K562 (cell line): ENCODE results near the gene DLK2. TPM values are rescaled to one million over a fixed set of nuclear protein-coding genes. Genes with fewer than 3 reads are reported as not detected.

Source experiments
- ATAC-seq: fragments of 200-7000 bp; cut with Tn5 transposase; 3 replicates; pipeline ENCODE4 v1.9.1; 2020; ENCODE audit warnings: moderate library complexity
- BruUV-seq: library from RNA; stranded (reverse); fragments of 400-500 nt; replicated peaks from 2 replicates; lab custom pipeline; 2021; lab: Mats Ljungman, UMichigan
- CTCF ChIA-PET: fragments of 300-600 bp; formaldehyde crosslinking; extraction: SDS; loops from one replicate; lab custom pipeline; 2021; ENCODE audit warnings: low intra/inter-chr PET ratio; lab: Yijun Ruan, JAX
- POLR2A ChIA-PET: fragments of 300-600, 350-650 bp; sonication (Branson Sonifier 250); formaldehyde crosslinking; extraction: SDS; loops from one replicate; lab custom pipeline; 2021; ENCODE audit warnings: antibody characterized with exemption, inconsistent platforms; lab: Yijun Ruan, JAX
- DNase-seq, 4 experiments: peaks; one replicate each; pipeline versions ENCODE4 v3.0.0 to v3.0.0-alpha.2; 2011 to 2018; ENCODE audit warnings: low spot score in 3 of 4, mixed read lengths in 3 of 4; ENCODE audit errors: extremely low read depth in 1 of 4
- FAIRE-seq: peaks from 2 replicates; lab custom pipeline; 2011; peaks lifted over from hg19 to GRCh38; lab: Jason Lieb, UNC
- H2AFZ ChIP-seq: 2 replicates; pipeline ENCODE4 v1.6.0; 2011; ENCODE audit warnings: low read depth, low read length, control low read depth, inconsistent platforms
- H3K27ac ChIP-seq: fragments of 200-600 bp; 3 replicates; pipeline ENCODE4 v1.8.0; 2011; ENCODE audit warnings: low read depth, mild to moderate bottlenecking, control low read depth, inconsistent platforms, low read length, moderate library complexity, mixed read lengths; ENCODE audit errors: extremely low read depth
- H3K27me3 ChIP-seq, 2 experiments: fragments of 300-600 bp in 1 of 2; 2 replicates in 1 of 2; 3 replicates in 1 of 2; pipeline versions ENCODE4 v1.6.0 to v1.8.0; 2011; ENCODE audit warnings: inconsistent platforms in 2 of 2, low read length in 2 of 2, mild to moderate bottlenecking in 1 of 2, mixed read lengths in 1 of 2, moderate library complexity in 1 of 2; ENCODE audit not compliant: control insufficient read depth in 2 of 2, insufficient read depth in 2 of 2
- H3K36me3 ChIP-seq: fragments of 300-600 bp; 3 replicates; pipeline ENCODE4 v1.8.0; 2011; ENCODE audit warnings: mild to moderate bottlenecking, low read length, inconsistent platforms; ENCODE audit not compliant: control insufficient read depth, insufficient read depth
- H3K4me1 ChIP-seq, 2 experiments: fragments of 200-600 bp in 1 of 2; replicated peaks in 1 of 2; 2 replicates in 1 of 2; 3 replicates in 1 of 2; pipeline versions ENCODE4 v1.5.1 to v1.8.0; 2011; ENCODE audit warnings: inconsistent platforms in 2 of 2, low read length in 2 of 2, mild to moderate bottlenecking in 1 of 2, mixed read lengths in 1 of 2, moderate library complexity in 1 of 2; ENCODE audit not compliant: control insufficient read depth in 2 of 2, insufficient read depth in 2 of 2
- H3K4me2 ChIP-seq: 2 replicates; pipeline ENCODE4 v1.6.1; 2011; ENCODE audit warnings: low read length, control low read depth, inconsistent platforms, mixed read lengths; ENCODE audit not compliant: insufficient read depth
- H3K4me3 ChIP-seq: fragments of 200-600 bp; sonication (generic), shearing (Covaris generic); 2 replicates; pipeline ENCODE4 v1.5.1; 2016; ENCODE audit warnings: control low read depth, inconsistent platforms
- H3K79me2 ChIP-seq: fragments of 200-600 bp; 3 replicates; pipeline ENCODE4 v1.8.0; 2011; ENCODE audit warnings: low read length, inconsistent platforms; ENCODE audit not compliant: control insufficient read depth, insufficient read depth
- H3K9ac ChIP-seq, 2 experiments: 2 replicates each; pipeline versions ENCODE4 v1.6.0 to v1.6.1; 2011; ENCODE audit warnings: low read depth in 2 of 2, low read length in 2 of 2, control low read depth in 1 of 2, inconsistent platforms in 1 of 2, mild to moderate bottlenecking in 1 of 2, mixed read lengths in 1 of 2; ENCODE audit not compliant: insufficient read depth in 1 of 2
- H3K9me1 ChIP-seq: one replicate; pipeline ENCODE4 v1.6.0; 2011; ENCODE audit warnings: inconsistent platforms, mild to moderate bottlenecking, low read length, moderate library complexity; ENCODE audit not compliant: control insufficient read depth, insufficient read depth
- H3K9me3 ChIP-seq: replicated peaks from 2 replicates; pipeline ENCODE4 v1.5.1; 2011; ENCODE audit warnings: low read depth, low read length, inconsistent platforms; ENCODE audit not compliant: control insufficient read depth, insufficient read depth
- H4K20me1 ChIP-seq: replicated peaks from 2 replicates; pipeline ENCODE4 v1.6.1; 2011; ENCODE audit warnings: low read length, inconsistent platforms, mixed read lengths; ENCODE audit not compliant: control insufficient read depth, insufficient read depth
- BCLAF1 ChIP-seq, 2 experiments: fragments of 450-650 bp in 1 of 2; IDR thresholded peaks; 2 replicates each; pipeline ENCODE4 v1.6.1; 2011 to 2017; ENCODE audit warnings: low read depth in 2 of 2, antibody characterized with exemption in 1 of 2, borderline replicate concordance in 1 of 2, low read length in 1 of 2, mild to moderate bottlenecking in 1 of 2, mixed read lengths in 1 of 2; ENCODE audit not compliant: control insufficient read depth in 1 of 2
- CBFA2T3 ChIP-seq: fragments of 450-650 bp; IDR thresholded peaks from 2 replicates; pipeline ENCODE4 v1.6.1; 2017
- CREB1 ChIP-seq, 2 experiments: sonication (generic) in 1 of 2; formaldehyde crosslinking in 1 of 2; IDR thresholded peaks; 2 replicates each; pipeline versions ENCODE4 v1.6.1 to v1.8.0; 2012 to 2022; ENCODE audit warnings: inconsistent platforms in 1 of 2, mild to moderate bottlenecking in 1 of 2, missing genetic modification reagents in 1 of 2, moderate library complexity in 1 of 2
- FIP1L1 ChIP-seq: fragments of 200-400 bp; formaldehyde crosslinking; IDR thresholded peaks from 2 replicates; pipeline ENCODE4 v1.6.1; 2018; ENCODE audit warnings: mild to moderate bottlenecking, low read depth, low read length; ENCODE audit not compliant: poor library complexity, severe bottlenecking
- HOXB6 ChIP-seq: fragments of 250-450 bp; sonication (Bioruptor Pico); IDR thresholded peaks from 2 replicates; pipeline ENCODE4 v1.5.1; 2022; ENCODE audit warnings: mild to moderate bottlenecking, borderline replicate concordance
- MYBL2 ChIP-seq, 2 experiments: fragments of 450-650 bp in 1 of 2; sonication (generic) in 1 of 2; formaldehyde crosslinking in 1 of 2; IDR thresholded peaks; 2 replicates each; pipeline versions ENCODE4 v1.6.1 to v1.8.1; 2017 to 2022; ENCODE audit warnings: borderline replicate concordance in 1 of 2, inconsistent platforms in 1 of 2, low read depth in 1 of 2, mild to moderate bottlenecking in 1 of 2, missing genetic modification reagents in 1 of 2, moderate library complexity in 1 of 2
- NCOA1 ChIP-seq: fragments of 450-650 bp; IDR thresholded peaks from 2 replicates; pipeline ENCODE4 v1.6.1; 2016; ENCODE audit warnings: low read depth
- SMARCA4 ChIP-seq: fragments of 450-650 bp; IDR thresholded peaks from 2 replicates; pipeline ENCODE4 v1.6.1; 2016
- SMARCE1 ChIP-seq: fragments of 450-650 bp; IDR thresholded peaks from 2 replicates; pipeline ENCODE4 v1.7.1; 2016; ENCODE audit warnings: mild to moderate bottlenecking
- TFAP4 ChIP-seq: sonication (generic); formaldehyde crosslinking; IDR thresholded peaks from 2 replicates; pipeline ENCODE4 v1.8.0; 2022; ENCODE audit warnings: missing genetic modification reagents, mild to moderate bottlenecking, moderate library complexity, borderline replicate concordance
- THRA ChIP-seq: fragments of 450-650 bp; IDR thresholded peaks from 2 replicates; pipeline ENCODE4 v1.6.1; 2017; ENCODE audit warnings: mild to moderate bottlenecking, moderate library complexity
- ZFP36 ChIP-seq: fragments of 150-350 bp; IDR thresholded peaks from 2 replicates; pipeline ENCODE4 v1.6.1; 2018; ENCODE audit warnings: low read length, low read depth; ENCODE audit not compliant: partially characterized antibody
- ZFX ChIP-seq: sonication (generic); formaldehyde crosslinking; IDR thresholded peaks from 2 replicates; pipeline ENCODE4 v1.8.0; 2022; ENCODE audit warnings: mild to moderate bottlenecking, missing genetic modification reagents, moderate library complexity
- WGBS: fragments of 100-300 bp; shearing (Covaris generic); methylation state at CpG from one replicate; pipeline ENCODE4 v1.1.6; 2016; ENCODE audit warnings: low coverage, mixed read lengths; ENCODE audit not compliant: insufficient coverage; ENCODE audit errors: missing lambda C conversion rate; 5-methylcytosine and 5-hydroxymethylcytosine counted together
- in situ Hi-C: fragments of 300-500 bp; cut with MboI; formaldehyde crosslinking; loops from 4 replicates; pipeline ENCODE4 v1.15.0; 2018; ENCODE audit warnings: inconsistent platforms, mixed read lengths
- intact Hi-C: fragments of 100-400 bp; cut with micrococcal nuclease; formaldehyde crosslinking; loops from 2 replicates; pipeline ENCODE4 v1.14.2; 2022
- polyA plus RNA-seq, 8 experiments: library from polyadenylated mRNA; depleted of rRNA in 4 of 8; stranded (reverse) in 5 of 8; unstranded in 3 of 8; fragments of >200 nt; fragmentation: Nextera tagmentation in 2 of 8; fragmentation: Illumina TruSeq in 1 of 8; extraction: Ambion mirVana in 2 of 8; extraction: Trizol in 1 of 8; gene quantifications; 2 replicates each; pipeline versions ENCODE4 v1.2.1 to v1.2.3, GENCODE V29; 2011 to 2014; ENCODE audit warnings: inconsistent platforms in 1 of 8, missing spikeins in 1 of 8
- total RNA-seq, 7 experiments: library from RNA; depleted of rRNA in 6 of 7; stranded (reverse); fragments of >200 nt in 6 of 7; fragmentation: Illumina TruSeq in 2 of 7; extraction: Trizol in 2 of 7; gene quantifications; 2 replicates each; pipeline versions ENCODE4 v1.2.1 to v1.2.3, GENCODE V29; 2011 to 2021; ENCODE audit warnings: low replicate concordance in 1 of 7

Gene DLK2
- total and polyA plus RNA-seq, 9 of the 15 experiments (the other 6 are each of a cell fraction or from before 2014, with no cell fraction given), result 0.11 to 0.53 (median 0.29) TPM; not detected in 3

- TF ChIP-seq THRA, result no peak
- no peak for TF ChIP-seq ZFX
- peak; percentile 52; the same call in 1 of the 2 replicates for TF ChIP-seq SMARCE1
- no peak for TF ChIP-seq CREB1 (IDR thresholded peaks at IDR 0.05)
- TF ChIP-seq CREB1 (CRISPR knock-in tag; IDR thresholded peaks at IDR 0.05), result no peak
- no peak for TF ChIP-seq TFAP4 (CRISPR knock-in tag)
- TF ChIP-seq NCOA1, result no peak
- peak; percentile 49; the same call in 1 of the 2 replicates for TF ChIP-seq SMARCA4
- TF ChIP-seq CBFA2T3, result peak; percentile 28; the same call in 1 of the 2 replicates
These were observed 39.0 kb upstream of the DLK2 start (continued) for GRCh38 chr6:43494321-43494720.

- ChIA-PET POLR2A (interaction anchor here (0.6 to 8.5 kb wide), 7 partner anchors 9 to 312 kb away, joined by 3 to 54 read pairs (median 4); partner anchors contain the start of genes CUL9 and LRRC73), CTCF (no interaction called here)
- no peak overlapping the region for H3K27ac ChIP-seq
- 76% methylated on average over 7 of the region's 7 CpGs for WGBS
- H3K36me3 ChIP-seq, result peaks cover 14% of the 10 kb centered on the region; the same call in 1 of the 3 replicates
- peaks cover 16 to 36% of the 10 kb centered on the region in 2 experiments for H3K4me1 ChIP-seq
- no peak for DNase-seq
- peaks cover 29% of the 10 kb centered on the region for H4K20me1 ChIP-seq
- no peak overlapping the region for H3K4me3 ChIP-seq
- H2AFZ ChIP-seq, result no peak overlapping the region
- H3K9me1 ChIP-seq, result peaks cover 3% of the 10 kb centered on the region
- peak overlapping the region in 1 of 2 experiments; percentile 47; a peak in 1 of 4 replicates for H3K9ac ChIP-seq
- no peak overlapping the region for H3K4me2 ChIP-seq
- in situ Hi-C loops (loop anchor here (5.0 kb wide), 1 partner anchor 232 kb away; no protein-coding TSS in a partner anchor), intact Hi-C loops (no loop called here)
- no peaks in the 10 kb centered on the region for H3K9me3 ChIP-seq
- no peak for ATAC-seq
- BruUV-seq, result no TSS peak
- 0 out of 3 replicates have a peak, but pooled peaks cover 3% of the 10 kb centered on the region for H3K79me2 ChIP-seq
- no peak for FAIRE-seq
- H3K27me3 ChIP-seq, result no peaks in the 10 kb centered on the region
- TF ChIP-seq HOXB6 (CRISPR knock-in tag) (no peak), ZFP36 (no peak), MYBL2 (IDR thresholded peaks at IDR 0.05; ENCODE audit: low read depth) (no peak), MYBL2 (CRISPR knock-in tag; IDR thresholded peaks at IDR 0.05; ENCODE audit: borderline replicate concordance) (no peak), SMARCE1 (no peak), BCLAF1 (IDR thresholded peaks at IDR 0.05; ENCODE audit: borderline replicate concordance in 1 of 2, control insufficient read depth in 1 of 2, low read depth in 2 of 2, low read length in 1 of 2) (no peak), FIP1L1 (no peak)
These were observed 38.5 kb upstream of the DLK2 start for GRCh38 chr6:43493833-43494232.
